SJCRH30 (cell line): ENCODE results near the gene IL20. TPM values are rescaled to one million over a fixed set of nuclear protein-coding genes. Genes with fewer than 3 reads are reported as not detected.

Experiments
- DNase-seq, 2 experiments: peaks; one replicate each; pipeline ENCODE4 v3.0.0-alpha.2; 2015 to 2020
- H3K27ac ChIP-seq: fragments of 250-450 bp; sonication (Bioruptor Pico); 2 replicates; pipeline ENCODE4 v1.5.1; 2020; ENCODE audit warnings: mild to moderate bottlenecking, moderate library complexity
- H3K27me3 ChIP-seq: fragments of 250-450 bp; sonication (Bioruptor Pico); 2 replicates; pipeline ENCODE4 v1.5.1; 2020; ENCODE audit warnings: mild to moderate bottlenecking, moderate library complexity
- H3K36me3 ChIP-seq: fragments of 250-450 bp; sonication (Bioruptor Pico); 2 replicates; pipeline ENCODE4 v1.5.1; 2020; ENCODE audit warnings: mild to moderate bottlenecking, moderate library complexity
- H3K4me1 ChIP-seq: fragments of 250-450 bp; sonication (Bioruptor Pico); 2 replicates; pipeline ENCODE4 v1.5.1; 2020; ENCODE audit warnings: mild to moderate bottlenecking, moderate library complexity
- H3K4me3 ChIP-seq: fragments of 250-450 bp; sonication (Bioruptor Pico); 2 replicates; pipeline ENCODE4 v1.5.1; 2020; ENCODE audit warnings: mild to moderate bottlenecking, moderate library complexity
- H3K9me3 ChIP-seq: fragments of 250-450 bp; sonication (Bioruptor Pico); replicated peaks from 2 replicates; pipeline ENCODE4 v1.5.1; 2020; ENCODE audit warnings: mild to moderate bottlenecking, moderate library complexity
- total RNA-seq: library from RNA; depleted of rRNA; stranded (reverse); fragments of >200 nt; shearing (Covaris generic); gene quantifications from 2 replicates; pipeline ENCODE4 v1.2.3, GENCODE V29; 2014; rRNA removed

Gene IL20
- total RNA-seq, 1 experiment from 2014 or later, result not detected

DNA sequence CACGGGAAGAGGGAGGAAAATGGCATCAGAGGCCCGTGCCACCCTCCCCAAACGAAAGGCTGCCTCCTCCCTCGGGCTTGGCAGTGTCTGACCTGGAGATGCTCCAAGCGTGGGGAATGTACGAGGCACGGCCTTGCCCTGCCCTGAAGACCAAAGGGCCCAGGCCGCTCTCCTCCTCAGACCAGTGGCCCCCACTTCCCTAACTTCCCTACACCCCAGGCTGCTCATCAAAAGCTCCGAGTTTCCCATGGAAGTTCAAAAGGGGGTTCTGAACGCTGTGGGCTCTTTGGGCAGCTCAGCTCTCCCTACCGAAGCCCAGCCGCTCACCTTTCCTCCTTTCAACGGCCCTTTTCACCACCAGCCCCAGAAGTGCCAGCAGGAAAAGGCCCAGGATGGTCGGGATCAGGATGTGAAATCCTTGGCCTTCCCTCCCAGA is 44.5 kb downstream of the IL20 start:
- Histone ChIP-seq H3K27me3 (peaks cover 14% of the 10 kb centered on the region), H3K27ac (no peak overlapping the region), H3K4me3 (no peak overlapping the region), H3K36me3 (no peaks in the 10 kb centered on the region), H3K4me1 (no peaks in the 10 kb centered on the region), H3K9me3 (no peaks in the 10 kb centered on the region)
- no peak for DNase-seq

DNA sequence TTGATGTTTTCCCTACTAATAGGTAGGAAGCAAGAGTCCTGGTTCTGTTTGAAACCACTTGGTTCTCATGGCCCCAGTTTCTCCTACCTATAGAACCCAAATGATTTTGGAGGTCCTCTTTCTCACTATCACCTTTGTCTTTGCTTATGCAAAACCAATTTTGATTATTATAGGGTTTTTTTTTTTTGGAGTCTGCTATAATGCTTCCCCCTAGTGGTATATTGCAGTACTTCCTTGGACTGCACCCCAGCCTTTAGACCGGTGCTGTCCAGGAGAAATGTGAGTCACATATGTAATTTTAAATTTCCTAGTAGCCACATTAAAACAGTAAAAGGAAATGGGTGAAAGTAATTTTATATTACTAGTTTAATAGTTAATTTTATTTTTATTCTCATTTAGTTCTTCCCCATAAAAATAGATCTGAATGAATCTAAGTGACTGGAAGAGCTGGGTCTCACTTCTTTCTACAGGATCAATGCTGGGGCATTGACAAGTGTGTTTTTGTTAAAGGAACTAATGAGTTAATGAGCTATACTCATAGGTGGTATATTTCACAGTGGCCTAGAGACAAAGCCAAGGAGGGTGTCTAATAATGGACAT is 45.7 kb downstream of the IL20 start:
- DNase-seq, result peak in 1 of 2 experiments; percentile 69
- peaks cover 14% of the 10 kb centered on the region for H3K27me3 ChIP-seq

DNA sequence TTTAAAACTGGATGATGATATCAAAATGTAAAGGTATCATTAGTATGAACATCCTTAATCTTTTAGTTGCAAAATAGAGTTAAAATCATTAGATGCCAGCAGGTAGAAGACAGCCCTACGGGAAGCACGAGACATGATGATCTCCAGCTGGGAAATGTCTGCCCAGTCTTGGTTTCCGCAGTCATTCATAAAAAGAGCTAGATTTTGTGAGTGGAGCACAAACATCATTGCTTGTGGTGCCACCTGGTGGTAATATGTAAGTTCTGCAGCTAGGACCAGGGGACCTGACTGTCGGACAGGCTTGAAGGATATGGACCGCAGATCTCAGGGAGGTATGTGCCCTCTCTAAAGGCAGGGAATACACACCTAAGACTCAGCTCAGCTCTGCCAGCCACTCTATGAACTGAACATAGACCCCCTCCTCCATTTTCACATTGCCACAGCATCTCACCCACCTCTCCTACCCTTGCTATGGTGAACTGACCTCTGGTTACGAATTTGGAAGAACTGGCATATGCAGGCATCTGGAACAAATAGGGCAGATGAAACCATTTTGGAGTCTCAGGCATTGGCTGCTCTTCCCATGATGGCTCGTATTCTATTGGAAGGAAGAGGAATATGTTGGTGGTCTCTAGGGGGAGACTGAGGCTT is 47.1 kb downstream of the IL20 start:
- Histone ChIP-seq H3K9me3 (no peaks in the 10 kb centered on the region), H3K4me1 (no peaks in the 10 kb centered on the region), H3K27me3 (peaks cover 19% of the 10 kb centered on the region), H3K27ac (no peak overlapping the region), H3K4me3 (no peak overlapping the region), H3K36me3 (no peaks in the 10 kb centered on the region)
- DNase-seq, result peak; percentile 73 to 93

More for the DNA sequence above, 45.7 kb downstream of the IL20 start:
- Histone ChIP-seq H3K27ac (no peak overlapping the region), H3K36me3 (no peaks in the 10 kb centered on the region), H3K4me3 (no peak overlapping the region), H3K4me1 (no peaks in the 10 kb centered on the region), H3K9me3 (no peaks in the 10 kb centered on the region)

DNA sequence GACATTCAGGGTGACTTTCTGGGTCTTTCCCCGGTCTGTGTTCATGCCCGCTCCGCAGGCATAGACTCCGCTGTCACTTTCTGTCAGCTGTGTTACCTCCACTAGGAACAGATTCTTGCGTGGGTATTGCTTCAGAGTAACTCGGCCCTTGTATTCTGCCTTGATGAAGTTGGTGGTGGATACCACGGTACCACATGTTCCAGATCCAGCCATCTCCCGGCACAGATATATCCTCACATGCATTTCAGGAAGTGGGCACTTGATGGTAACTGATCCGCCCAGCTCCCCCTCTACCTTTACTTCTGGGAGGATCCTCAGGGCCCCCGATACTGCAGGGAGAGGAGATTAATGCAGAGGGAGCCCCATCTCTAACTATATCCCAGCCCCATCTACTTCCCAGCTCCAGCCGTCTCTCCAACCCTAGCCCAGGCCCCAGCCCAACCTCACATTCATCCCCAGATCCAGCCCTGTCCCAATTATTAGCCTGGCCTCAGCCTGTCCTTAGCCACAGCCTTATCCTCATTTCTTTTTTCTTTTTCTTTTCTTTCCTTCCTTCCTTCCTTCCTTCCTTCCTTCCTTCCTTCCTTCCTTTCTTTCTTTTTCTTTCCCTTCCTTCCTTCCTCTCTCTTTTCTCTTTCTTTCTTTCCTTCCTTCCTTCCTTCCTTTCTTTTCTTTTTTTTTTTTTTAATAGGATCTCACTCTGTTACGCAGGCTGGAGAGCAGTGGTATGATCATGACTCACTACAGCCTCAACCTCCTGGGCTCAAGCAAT is 48.5 kb downstream of the IL20 start:
- DNase-seq, result no peak
- H3K4me1 ChIP-seq, result no peaks in the 10 kb centered on the region

DNA sequence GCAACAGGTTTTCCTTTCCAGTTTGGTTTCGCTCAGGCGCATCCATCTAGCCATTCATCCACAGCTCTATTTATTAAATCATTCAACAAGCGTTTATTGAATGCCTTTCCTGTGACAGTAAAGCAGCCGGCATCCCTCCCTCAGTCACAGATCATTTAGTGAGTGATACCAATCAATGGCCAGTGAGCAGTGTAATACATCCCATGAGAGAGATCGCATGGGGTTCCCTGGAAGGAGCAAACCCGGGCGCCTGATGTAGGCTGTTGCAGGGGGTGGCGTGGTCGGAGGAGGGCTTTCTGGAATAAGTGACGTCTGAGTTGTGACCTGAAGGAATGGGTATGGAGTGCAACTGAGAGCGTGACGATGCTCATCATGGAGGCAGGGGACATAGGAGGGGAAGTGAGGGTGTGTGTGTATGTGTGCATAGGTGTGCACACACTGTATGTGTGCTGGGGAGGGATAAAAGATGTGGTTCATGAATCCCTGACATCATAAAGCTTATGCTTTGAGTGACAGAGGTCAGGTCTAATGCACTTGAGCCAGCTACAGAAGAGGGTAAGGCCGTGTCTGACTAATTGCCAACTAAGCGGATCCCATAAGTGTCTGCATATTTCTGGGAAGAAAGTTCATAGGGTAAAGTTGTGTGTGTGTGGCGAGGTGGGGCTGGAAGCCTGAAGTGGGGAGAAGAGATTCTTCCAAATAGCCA is 49.8 kb downstream of the IL20 start:
- H3K4me1 ChIP-seq, result no peaks in the 10 kb centered on the region
- H3K36me3 ChIP-seq, result no peaks in the 10 kb centered on the region

More for the DNA sequence above, 48.5 kb downstream of the IL20 start:
- Histone ChIP-seq H3K27ac (no peak overlapping the region), H3K9me3 (no peaks in the 10 kb centered on the region), H3K36me3 (no peaks in the 10 kb centered on the region), H3K4me3 (no peak overlapping the region), H3K27me3 (peaks cover 17% of the 10 kb centered on the region)

DNA sequence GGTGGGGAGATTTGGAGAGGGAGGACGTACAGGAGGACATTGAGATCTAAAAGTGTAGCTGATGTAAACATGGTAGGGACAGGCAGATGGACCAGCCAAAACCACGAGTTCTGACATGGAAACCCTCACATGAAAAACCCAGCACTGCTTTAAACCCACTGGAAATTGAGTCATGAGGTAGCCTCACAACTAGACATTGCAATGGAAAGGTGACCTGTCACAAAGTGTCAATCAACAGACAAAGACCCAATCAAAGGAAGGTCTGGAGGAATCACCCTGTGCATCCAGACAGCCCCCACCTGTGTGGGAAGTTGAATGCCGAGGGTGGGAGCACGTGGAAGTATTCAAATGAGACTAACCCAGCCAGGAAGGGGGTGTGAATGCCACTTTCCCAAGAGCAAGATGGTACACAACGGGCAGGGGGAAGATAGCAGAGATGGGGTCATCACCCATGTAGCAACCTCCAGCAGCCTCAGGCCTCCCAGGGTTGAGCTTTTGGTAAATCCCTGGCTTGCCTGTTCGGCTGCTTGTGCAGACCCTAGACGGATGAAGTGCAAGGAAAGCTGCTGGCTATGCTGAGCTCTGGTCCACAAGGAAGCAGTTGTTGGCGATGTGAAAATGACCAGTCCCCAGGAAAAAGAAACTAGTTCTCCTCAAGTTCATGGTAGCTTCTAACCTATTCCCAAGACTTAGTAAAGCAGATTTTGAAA is 50.7 kb downstream of the IL20 start:
- H3K27me3 ChIP-seq, result peaks cover 5% of the 10 kb centered on the region; the same call in 1 of the 2 replicates
- no peak overlapping the region for H3K27ac ChIP-seq
- no peaks in the 10 kb centered on the region for H3K9me3 ChIP-seq
- H3K36me3 ChIP-seq, result no peaks in the 10 kb centered on the region
- no peak overlapping the region for H3K4me3 ChIP-seq
- no peak for DNase-seq
- no peaks in the 10 kb centered on the region for H3K4me1 ChIP-seq

More for the DNA sequence above, 49.8 kb downstream of the IL20 start:
- Histone ChIP-seq H3K4me3 (no peak overlapping the region), H3K27ac (no peak overlapping the region), H3K9me3 (no peaks in the 10 kb centered on the region), H3K27me3 (peaks cover 10% of the 10 kb centered on the region)
- no peak for DNase-seq

DNA sequence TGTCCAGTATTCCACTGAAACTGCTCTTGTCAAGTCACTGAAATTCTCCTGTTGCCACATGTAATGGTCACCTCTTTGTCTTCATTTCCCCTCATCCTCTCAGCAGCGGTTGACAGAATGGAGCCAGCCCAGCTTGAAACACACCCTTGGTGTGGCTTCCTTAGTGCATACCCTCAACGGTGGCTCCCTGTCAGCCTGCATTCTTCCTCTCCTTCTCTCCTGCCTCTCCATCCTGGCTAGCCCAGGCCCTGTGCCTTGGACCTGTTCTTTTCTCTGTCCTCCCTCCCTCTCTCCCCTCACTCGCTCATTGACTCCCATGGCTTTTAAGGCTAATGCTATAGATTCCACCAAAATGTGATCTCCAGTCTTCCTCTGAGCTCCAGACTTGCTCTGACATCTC is 52.7 kb downstream of the IL20 start:
- Histone ChIP-seq H3K4me1 (no peaks in the 10 kb centered on the region), H3K9me3 (no peaks in the 10 kb centered on the region), H3K36me3 (no peaks in the 10 kb centered on the region), H3K27me3 (peaks cover 5% of the 10 kb centered on the region; the same call in 1 of the 2 replicates), H3K27ac (no peak overlapping the region), H3K4me3 (no peak overlapping the region)
- no peak for DNase-seq

Other genes starting within 250 kb of the IL20 start
- 12.7 and 14.4 TPM in 2 replicates for gene DYRK3, start 230.1 kb upstream of the IL20 start, total RNA-seq
- gene MAPKAPK2, start 180.7 kb upstream of the IL20 start, total RNA-seq, result 64.4 and 67.6 TPM in 2 replicates
- gene IL19, start 94.8 kb upstream of the IL20 start, total RNA-seq, result not detected in 2 replicates
- gene IL10, start 93.1 kb upstream of the IL20 start, total RNA-seq, result 0.16 TPM in 1 of 2 replicates, not detected in the other
- not detected in 2 replicates for gene IL24, start 31.8 kb downstream of the IL20 start, total RNA-seq
- gene FCMR, start 56.3 kb downstream of the IL20 start, total RNA-seq, result not detected in 2 replicates
- gene PIGR, start 80.8 kb downstream of the IL20 start, total RNA-seq, result not detected in 2 replicates
- gene FCAMR, start 104.8 kb downstream of the IL20 start, total RNA-seq, result not detected in 2 replicates
- not detected in 2 replicates for gene C1orf116, start 167.1 kb downstream of the IL20 start, total RNA-seq
- gene YOD1, start 185.6 kb downstream of the IL20 start, total RNA-seq, result 3.0 and 3.8 TPM in 2 replicates
- gene PFKFB2, start 187.7 kb downstream of the IL20 start, total RNA-seq, result 0.68 and 1.0 TPM in 2 replicates
- not detected in 2 replicates for gene C4BPB, start 223.2 kb downstream of the IL20 start, total RNA-seq
- gene C4BPA, start 238.6 kb downstream of the IL20 start, total RNA-seq, result 0.05 and 0.06 TPM in 2 replicates